Body of pancreas (tissue), 4 donors: ENCODE data around the gene PKMYT1.

Source experiments
- CTCF ChIP-seq, 7 experiments: fragments of 450-650 bp in 4 of 7; fragments of 200-600 bp in 3 of 7; sonication (generic) in 3 of 7; IDR thresholded peaks; one replicate each; pipeline ENCODE4 v1.5.1; 2016 to 2019; ENCODE audit warnings: antibody characterized with exemption in 7 of 7
- POLR2A ChIP-seq, 3 donors: fragments of 450-650 bp; IDR thresholded peaks; one replicate each; pipeline ENCODE4 v1.6.1; 2016; ENCODE audit warnings: antibody characterized with exemption in 3 of 3, mild to moderate bottlenecking in 2 of 3

DNA sequence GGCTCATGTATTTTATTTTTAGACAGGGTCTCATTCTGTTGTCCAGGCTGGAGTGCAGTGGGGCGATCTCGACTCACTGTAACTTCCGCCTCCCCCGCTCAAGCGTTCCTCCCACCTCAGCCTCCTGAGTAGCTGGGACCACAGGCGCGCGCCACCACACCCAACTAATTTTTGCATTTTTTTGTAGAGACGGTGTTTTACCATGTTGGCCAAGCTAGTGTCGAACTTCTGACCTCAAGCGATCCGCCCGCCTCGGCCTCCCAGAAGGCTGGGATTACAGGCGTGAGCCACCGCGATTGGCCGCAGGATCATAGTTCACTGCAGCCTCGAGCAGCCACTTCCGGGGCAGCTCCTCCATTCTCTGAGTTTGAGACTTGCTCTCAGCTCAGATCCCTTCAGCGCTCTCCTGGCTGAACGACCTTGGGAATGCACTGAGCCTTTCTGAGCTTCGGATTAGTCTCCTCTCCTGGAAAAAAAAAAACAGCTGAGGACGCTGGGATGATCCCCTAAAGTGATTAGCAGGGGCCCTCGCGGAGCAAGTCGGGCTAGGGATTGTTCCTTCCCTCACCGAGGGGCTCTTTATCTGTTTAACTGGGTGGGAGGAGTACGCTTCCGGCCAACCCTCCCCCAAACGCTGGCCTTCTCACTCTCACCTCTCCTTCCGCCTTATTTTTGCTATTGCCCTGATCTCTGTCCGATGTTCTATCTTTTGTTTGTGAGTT lies 1.1 kb upstream of the PKMYT1 start:
- TF ChIP-seq CTCF (IDR thresholded peaks at IDR 0.05) (no peak), POLR2A (IDR thresholded peaks at IDR 0.05) (no peak)
